ENCODE data around the gene ADAR. TPM values are rescaled to one million over a fixed set of nuclear protein-coding genes. Genes with fewer than 3 reads are reported as not detected.

ADAR gene
- total and polyA plus RNA-seq, 2 of the 4 experiments (the other 2 are of a cell fraction), result 70.9 to 131 TPM

DNA sequence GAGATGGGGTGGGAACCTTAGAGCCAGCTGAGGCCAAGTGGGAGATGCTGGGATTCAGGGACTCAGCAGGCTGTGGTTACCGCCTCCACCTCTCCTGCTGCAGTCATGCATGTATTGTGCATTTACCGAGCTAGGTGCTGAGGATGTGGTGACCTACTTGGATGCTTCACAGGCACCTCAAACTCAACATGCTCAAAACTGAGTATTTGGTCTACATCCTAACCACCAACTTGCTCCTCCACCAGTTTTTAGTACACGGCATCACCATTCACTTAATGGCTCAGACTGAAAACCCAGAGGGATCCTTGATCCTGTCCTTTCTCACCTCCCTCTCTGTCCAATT lies 34.8 kb downstream of the ADAR start:
- no peak overlapping the region for H2AK5ac ChIP-seq (ENCODE audit: low read depth, low read length)
- H2BK20ac ChIP-seq (ENCODE audit: low read depth, low read length), result no peak overlapping the region
- no peak for DNase-seq
- no peak overlapping the region for H3K56ac ChIP-seq (ENCODE audit: extremely low read depth, insufficient read depth, low read length)
- H2AFZ ChIP-seq (replicated peaks; ENCODE audit: low read length, poor library complexity), result no peak overlapping the region
- H3K9me3 ChIP-seq (ENCODE audit: control insufficient read depth, insufficient read depth, low read length), result no peaks in the 10 kb centered on the region
- no peak overlapping the region for H3K4me3 ChIP-seq (ENCODE audit: insufficient read depth, low read depth, low read length)
- H3K14ac ChIP-seq (replicated peaks; ENCODE audit: low read depth, low read length), result no peak overlapping the region
- no peak overlapping the region for H3K4ac ChIP-seq (ENCODE audit: low read depth, low read length)
- WGBS, 2 experiments (ENCODE audit: extremely low coverage in 2 of 2, insufficient read length in 1 of 2), result 88% methylated on average over 1 of the region's 3 CpGs; no CpG with 5 or more reads in 1 of the 2 experiments
- intact Hi-C loops (cut with micrococcal nuclease), result no loop called here
- H2BK120ac ChIP-seq (ENCODE audit: low read depth, low read length), result no peak overlapping the region
- ChIA-PET POLR2A (ENCODE audit: unreplicated experiment) (no interaction called here), CTCF (no interaction called here)
- H3K27me3 ChIP-seq (ENCODE audit: control insufficient read depth, insufficient read depth, low read length), result peaks cover 30% of the 10 kb centered on the region
- H3K27ac ChIP-seq (ENCODE audit: insufficient read depth, low read length), result no peak overlapping the region
- peaks cover 4% of the 10 kb centered on the region; the same call in 1 of the 2 replicates for H3K9me1 ChIP-seq (ENCODE audit: insufficient read depth, low read length)
- dilution Hi-C loops (cut with HindIII; ENCODE audit: low sequenced_read_pairs, unreplicated experiment), result no loop called here
- H2BK15ac ChIP-seq (ENCODE audit: low read depth, low read length), result no peak overlapping the region
- H2AK9ac ChIP-seq (replicated peaks; ENCODE audit: low read depth, low read length, poor library complexity), result no peak overlapping the region
- no peak overlapping the region for H3K4me2 ChIP-seq (ENCODE audit: low read depth, low read length)
- H4K91ac ChIP-seq (ENCODE audit: insufficient read depth, low read depth, low read length), result no peak overlapping the region
- H4K5ac ChIP-seq (ENCODE audit: low read depth, low read length), result no peak overlapping the region
- peaks cover 4% of the 10 kb centered on the region; the same call in 1 of the 2 replicates for H3K36me3 ChIP-seq (ENCODE audit: control insufficient read depth, insufficient read depth, low read length)
- ATAC-seq (ENCODE audit: low read depth), result no peak
- peaks cover 18% of the 10 kb centered on the region for H4K20me1 ChIP-seq (ENCODE audit: insufficient read depth, low read length)
- no peak for TF ChIP-seq MAZ (IDR thresholded peaks at IDR 0.05; ENCODE audit: borderline replicate concordance, low read depth, low read length)
- no peak for TF ChIP-seq MAFK (IDR thresholded peaks at IDR 0.05; ENCODE audit: low read depth, low read length)
- TF ChIP-seq POLR2A (IDR thresholded peaks at IDR 0.05; ENCODE audit: low read depth, low read length), result no peak
- no peak for TF ChIP-seq MXI1 (IDR thresholded peaks at IDR 0.05; ENCODE audit: borderline replicate concordance, low read depth, low read length)
- in situ Hi-C loops (cut with MboI; ENCODE audit: low sequenced_read_pairs), result no loop called here
- H3K23ac ChIP-seq (ENCODE audit: low read depth, low read length), result peak overlapping the region; percentile 31; the same call in 1 of the 2 replicates
- BruUV-seq (replicated peaks), result no TSS peak
- peaks cover 4% of the 10 kb centered on the region; the same call in 1 of the 2 replicates for H3K4me1 ChIP-seq (ENCODE audit: control insufficient read depth, insufficient read depth, low read length)
- H4K8ac ChIP-seq (ENCODE audit: low read depth in 2 of 2, low read length in 2 of 2), result no peak overlapping the region
- no peaks in the 10 kb centered on the region for H3K79me1 ChIP-seq (ENCODE audit: low read depth in 1 of 2, low read length in 2 of 2)
- no peak overlapping the region for H3K9ac ChIP-seq (ENCODE audit: low read depth, low read length)
- no peak overlapping the region for H3K18ac ChIP-seq (ENCODE audit: low read depth, low read length)
- no peak overlapping the region for H2BK5ac ChIP-seq (ENCODE audit: low read depth, low read length, poor library complexity, severe bottlenecking)
